Measurements from ENCODE around the gene PI16.

Gene PI16

GRCh38 chr6:36959555-36960250 lies 5.2 kb downstream of the PI16 start:
- DNase-seq = no peak

- DNase-seq = no peak
Observed at GRCh38 chr6:36961441-36962435, 7.2 kb downstream of the PI16 start.

DNA sequence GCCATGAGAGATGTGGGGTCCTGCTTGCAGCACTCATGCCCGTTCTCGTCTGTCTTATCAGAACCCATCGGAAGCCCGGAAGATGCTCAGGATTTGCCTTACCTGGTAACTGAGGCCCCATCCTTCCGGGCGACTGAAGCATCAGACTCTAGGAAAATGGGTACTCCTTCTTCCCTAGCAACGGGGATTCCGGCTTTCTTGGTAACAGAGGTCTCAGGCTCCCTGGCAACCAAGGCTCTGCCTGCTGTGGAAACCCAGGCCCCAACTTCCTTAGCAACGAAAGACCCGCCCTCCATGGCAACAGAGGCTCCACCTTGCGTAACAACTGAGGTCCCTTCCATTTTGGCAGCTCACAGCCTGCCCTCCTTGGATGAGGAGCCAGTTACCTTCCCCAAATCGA lies 8.3 kb downstream of the PI16 start:
- no peak for DNase-seq

GRCh38 chr6:36963451-36964290 lies 9.1 kb downstream of the PI16 start:
- no peak for DNase-seq

GRCh38 chr6:36964349-36964748 lies 9.8 kb downstream of the PI16 start:
- no peak for DNase-seq

- no peak for DNase-seq
Observed at GRCh38 chr6:36964908-36965307, 10.4 kb downstream of the PI16 start.

DNA sequence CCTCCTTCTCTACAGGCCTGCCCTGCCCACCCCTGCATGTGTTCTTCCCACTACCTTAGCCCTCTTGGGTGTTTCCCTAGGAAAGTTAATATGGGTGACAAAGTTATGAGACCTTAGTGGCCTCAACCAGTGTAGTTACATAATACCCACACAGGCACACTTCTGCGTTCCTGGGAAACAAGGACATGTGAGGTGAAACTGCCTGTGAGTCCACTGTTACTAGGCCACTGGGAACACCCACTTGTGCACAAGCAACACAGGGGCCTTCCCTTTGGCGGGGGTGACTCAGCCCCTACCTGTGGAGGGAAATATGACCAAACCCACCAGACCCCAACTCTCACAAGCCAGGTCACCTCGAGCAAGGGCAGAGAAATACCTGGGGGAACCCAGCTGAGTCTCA lies 12.8 kb downstream of the PI16 start:
- DNase-seq = no peak

DNA sequence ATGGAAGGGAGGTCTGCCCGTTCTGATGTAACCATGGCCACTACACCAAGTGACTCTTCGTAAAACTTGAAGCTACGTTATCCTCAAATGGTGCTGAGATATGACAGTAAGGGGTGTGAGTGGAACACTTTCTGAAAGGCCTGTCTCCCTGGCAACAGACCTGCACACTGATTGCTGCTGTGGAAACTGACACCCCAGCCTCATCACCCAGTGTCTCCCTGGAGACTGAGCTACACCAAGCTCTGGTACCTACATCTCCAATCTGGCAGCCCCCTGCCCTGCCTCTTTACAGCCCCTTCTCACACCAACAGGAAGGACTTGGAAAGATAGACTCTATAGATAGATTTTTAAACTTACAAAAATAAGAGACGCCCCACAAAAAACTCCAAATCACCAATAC lies 13.2 kb downstream of the PI16 start:
- DNase-seq = no peak

DNA sequence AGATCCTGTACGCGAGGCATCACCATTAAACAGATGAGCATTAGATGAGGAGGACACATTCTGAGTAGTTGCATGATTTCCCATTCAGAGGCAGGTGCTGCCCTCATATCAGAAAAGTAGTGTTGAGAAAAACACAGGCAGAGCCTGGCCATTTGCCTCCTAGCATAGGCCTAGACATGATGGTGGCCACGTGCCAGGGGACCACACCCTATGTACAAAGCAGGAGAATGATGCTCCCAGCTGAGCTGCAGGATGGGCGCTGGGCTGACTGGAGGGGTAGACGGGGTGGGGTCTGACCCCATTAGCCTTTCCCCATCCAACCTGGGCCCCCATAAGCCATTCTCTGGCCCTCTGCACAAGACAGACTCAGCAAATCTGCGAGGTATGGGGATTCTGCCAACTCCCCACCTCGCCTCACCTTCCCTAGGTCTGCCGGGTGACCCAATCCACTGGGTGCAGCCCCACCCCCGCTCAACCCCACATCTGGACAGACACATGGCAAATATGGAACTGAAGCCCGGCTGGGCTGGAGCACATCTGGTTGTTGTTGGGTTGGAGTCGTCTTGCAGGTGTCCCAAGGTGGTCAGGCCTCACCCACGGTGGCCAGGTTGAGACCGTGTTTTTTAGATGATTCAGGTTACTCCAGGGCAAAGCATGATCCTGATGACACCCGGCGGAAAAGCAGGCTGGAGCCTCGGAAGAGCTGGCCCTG lies 13.9 kb downstream of the PI16 start:
- DNase-seq = no peak

- DNase-seq = no peak
Observed at GRCh38 chr6:36969240-36969691, 14.7 kb downstream of the PI16 start.

DNA sequence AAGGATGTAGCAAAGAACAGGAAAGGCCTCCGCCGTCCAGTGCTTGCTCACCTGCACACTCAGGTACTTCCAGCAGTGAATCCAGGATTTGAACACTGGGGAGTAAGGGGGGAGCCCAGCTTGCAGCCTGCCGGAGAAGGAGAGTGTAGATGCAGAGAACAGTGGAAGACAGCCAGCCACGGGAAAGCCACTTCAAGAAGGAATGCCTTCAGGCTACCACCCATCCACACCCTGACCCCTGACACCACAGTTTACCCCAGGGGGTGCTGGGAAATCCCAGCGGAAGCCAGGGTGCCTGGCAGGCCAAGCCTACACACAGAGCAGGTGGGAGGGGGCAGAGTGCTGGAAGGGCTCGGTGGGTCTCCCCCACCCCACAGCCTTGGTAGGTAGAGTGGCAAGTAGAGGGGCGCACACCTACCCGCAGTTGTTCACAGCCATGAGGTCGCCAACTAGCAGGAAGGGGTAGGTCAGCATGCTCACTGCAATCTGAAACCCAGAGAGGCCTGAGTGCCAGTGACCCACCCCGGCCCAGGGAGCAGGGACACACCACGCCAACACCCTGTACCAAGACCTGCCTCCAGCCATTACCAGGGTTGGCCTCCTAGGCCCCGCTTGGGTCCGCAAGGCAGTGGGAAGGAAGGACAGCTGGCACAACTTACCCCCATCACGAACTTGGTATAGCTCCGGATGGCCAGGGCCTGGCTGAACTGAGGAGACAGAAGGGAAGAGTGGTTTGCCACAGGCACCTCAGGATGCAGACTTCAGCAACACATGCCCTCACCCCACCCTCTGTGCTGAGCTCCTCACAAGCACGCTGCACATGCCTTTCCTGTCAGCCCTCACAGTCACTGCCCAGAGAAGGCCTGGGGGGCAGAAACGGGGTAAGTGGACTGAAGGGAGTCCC lies 15.7 kb downstream of the PI16 start:
- DNase-seq = no peak

GRCh38 chr6:36970892-36971842 lies 16.6 kb downstream of the PI16 start:
- DNase-seq = no peak

- no peak for DNase-seq
Observed at GRCh38 chr6:36971921-36972673, 17.6 kb downstream of the PI16 start.

- DNase-seq = no peak
Observed at GRCh38 chr6:36973190-36973589, 18.7 kb downstream of the PI16 start.

DNA sequence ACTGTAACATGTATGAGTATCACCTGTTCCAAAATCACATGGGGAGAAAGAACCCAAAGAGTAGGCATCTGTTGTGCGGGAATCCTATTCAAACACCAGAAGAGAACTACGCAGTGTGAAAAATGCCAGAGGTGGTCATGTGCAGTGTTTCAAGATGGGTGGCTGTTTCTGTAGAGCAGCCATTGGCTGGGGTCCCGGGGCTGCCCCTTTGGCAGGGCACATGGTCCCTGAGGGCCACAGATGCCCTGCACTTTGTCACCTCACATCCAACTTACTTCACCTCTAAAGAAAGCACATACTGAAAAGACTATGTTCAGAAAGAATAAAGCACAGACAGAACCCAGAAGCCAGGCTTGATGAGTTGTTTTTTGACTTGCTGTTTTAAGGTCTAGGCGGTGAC lies 19.1 kb downstream of the PI16 start:
- DNase-seq = no peak

DNA sequence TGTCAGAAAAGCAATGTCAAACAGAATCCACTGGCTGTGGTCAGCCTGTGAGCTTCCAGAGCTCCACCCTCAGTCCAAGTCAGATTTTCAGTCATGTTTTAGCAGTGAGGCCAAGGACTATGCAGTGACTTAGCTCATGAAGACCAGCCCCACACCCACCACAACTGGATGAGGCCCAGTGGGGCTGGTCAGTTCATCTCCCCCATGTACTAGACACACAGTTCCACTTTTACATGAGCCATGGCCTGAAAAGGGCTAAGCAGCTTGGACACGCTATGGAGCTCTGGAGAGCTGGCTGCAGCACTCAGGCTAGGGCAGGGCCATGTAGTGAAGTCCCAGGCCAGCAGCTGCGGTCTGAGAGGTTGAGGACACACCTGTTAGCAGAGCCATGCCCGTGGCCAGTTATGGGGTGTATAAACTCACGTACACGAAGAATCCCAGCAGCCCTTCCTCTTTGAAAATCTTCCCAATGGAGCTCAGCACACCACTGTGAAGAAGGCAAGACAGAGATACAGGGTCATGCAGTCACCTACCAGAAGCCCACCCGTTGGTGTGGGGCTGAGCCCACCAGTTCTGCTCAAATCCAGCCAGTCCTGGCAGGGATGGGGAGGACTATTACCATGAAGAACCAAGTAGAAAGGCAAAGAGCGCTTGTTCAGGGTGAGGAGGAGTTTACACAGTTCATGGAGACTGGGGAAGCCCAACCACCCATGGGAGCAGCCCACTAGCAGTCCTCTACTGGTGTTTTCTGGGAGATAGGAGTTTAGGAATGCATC lies 20.9 kb downstream of the PI16 start:
- no peak for DNase-seq

GRCh38 chr6:36976007-36976264 lies 21.4 kb downstream of the PI16 start:
- no peak for DNase-seq

GRCh38 chr6:36976509-36976908 lies 22.0 kb downstream of the PI16 start:
- no peak for DNase-seq

DNA sequence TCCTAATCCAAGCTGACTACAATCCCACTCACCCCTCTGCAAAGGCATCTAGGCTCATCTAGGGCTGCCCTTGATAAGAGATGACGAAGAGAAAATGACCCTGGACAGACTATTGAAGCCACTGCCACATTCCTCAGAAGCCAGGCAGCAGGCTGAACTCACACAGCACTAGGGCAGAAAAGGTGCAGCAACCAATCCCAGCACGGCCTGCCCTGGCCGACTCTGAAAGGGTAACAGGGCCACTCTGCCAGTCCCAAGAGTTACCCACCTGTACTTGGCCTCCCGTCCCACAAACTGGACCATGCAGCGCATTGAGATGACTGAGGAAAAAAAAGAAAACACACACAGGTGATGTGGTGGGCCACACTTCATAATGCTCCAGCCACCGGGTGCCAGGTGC lies 22.4 kb downstream of the PI16 start:
- DNase-seq = no peak
